B cell (primary cell): ENCODE results near the gene SLC16A7. TPM values are rescaled to one million over a fixed set of nuclear protein-coding genes. Genes with fewer than 3 reads are reported as not detected.
A peak's percentile ranks its signal among the peaks of the same experiment; 100 is the strongest.

Experiments used
- ATAC-seq: fragments of 200-7000 bp; cut with Tn5 transposase; one replicate; pipeline ENCODE4 v1.10.0; 2021; ENCODE audit warnings: low read depth, mild to moderate bottlenecking, moderate number of reproducible peaks, moderate library complexity
- CTCF ChIA-PET: fragments of 350-600 bp; sonication (Branson Sonifier 250); formaldehyde crosslinking; loops from one replicate; lab custom pipeline; 2021; ENCODE audit warnings: antibody characterized with exemption, inconsistent platforms; lab: Charles Lee
- POLR2A ChIA-PET: fragments of 350-600 bp; sonication (Branson Sonifier 250); formaldehyde crosslinking; loops from one replicate; lab custom pipeline; 2021; ENCODE audit warnings: antibody characterized with exemption; lab: Charles Lee
- DNase-seq: peaks from one replicate; pipeline ENCODE4 v3.0.0; 2013
- H2AFZ ChIP-seq: 2 replicates; pipeline ENCODE4 v1.6.1; 2012; ENCODE audit warnings: mild to moderate bottlenecking, low read depth, low read length; ENCODE audit not compliant: insufficient read depth, poor library complexity, severe bottlenecking
- H3K27ac ChIP-seq, 2 donors: 1 replicate in 1 of 2; 2 replicates in 1 of 2; pipeline ENCODE4 v1.5.1; 2012 to 2013; ENCODE audit warnings: low read length in 2 of 2, mild to moderate bottlenecking in 2 of 2, moderate library complexity in 1 of 2
- H3K27me3 ChIP-seq, 4 experiments: fragments of 200-600 bp in 1 of 4; sonication (generic) in 1 of 4; replicated peaks in 1 of 4; 1 replicate in 2 of 4; 2 replicates in 2 of 4; pipeline versions ENCODE4 v1.6.1 to v1.7.0; 2013 to 2016; ENCODE audit warnings: low read length in 3 of 4, mild to moderate bottlenecking in 2 of 4, mixed read lengths in 1 of 4, moderate library complexity in 1 of 4; ENCODE audit not compliant: insufficient read depth in 4 of 4, control insufficient read depth in 3 of 4; ENCODE audit errors: control extremely low read depth in 1 of 4
- H3K36me3 ChIP-seq, 2 experiments: replicated peaks in 1 of 2; 1 replicate in 1 of 2; 2 replicates in 1 of 2; pipeline versions ENCODE4 v1.6.1 to v1.7.1; 2013; ENCODE audit warnings: low read length in 1 of 2; ENCODE audit not compliant: insufficient read depth in 2 of 2, control insufficient read depth in 1 of 2; ENCODE audit errors: control extremely low read depth in 1 of 2, extremely low read depth in 1 of 2
- H3K4me1 ChIP-seq, 2 donors: fragments of 200-600 bp in 1 of 2; sonication (generic) in 1 of 2; 1 replicate in 1 of 2; 2 replicates in 1 of 2; pipeline versions ENCODE4 v1.5.1 to v1.6.1; 2013 to 2017; ENCODE audit warnings: low read length in 2 of 2; ENCODE audit not compliant: control insufficient read depth in 2 of 2, insufficient read depth in 2 of 2
- H3K4me2 ChIP-seq: replicated peaks from 2 replicates; pipeline ENCODE3; 2012; ENCODE audit warnings: mild to moderate bottlenecking, low read depth, low read length; ENCODE audit not compliant: poor library complexity, severe bottlenecking
- H3K4me3 ChIP-seq, 5 experiments: fragments of 200-600 bp in 1 of 5; sonication (generic) in 1 of 5; 1 replicate in 3 of 5; 2 replicates in 2 of 5; pipeline versions ENCODE4 v1.5.1 to v1.7.0; 2011 to 2016; ENCODE audit warnings: low read length in 4 of 5, mild to moderate bottlenecking in 4 of 5, low read depth in 2 of 5, control low read depth in 1 of 5, moderate library complexity in 1 of 5; ENCODE audit not compliant: insufficient read depth in 1 of 5; ENCODE audit errors: control extremely low read depth in 1 of 5, extremely low read depth in 1 of 5
- H3K79me2 ChIP-seq: fragments of 200-600 bp; sonication (generic); one replicate; pipeline ENCODE4 v1.6.0; 2016; ENCODE audit warnings: low read length; ENCODE audit not compliant: control insufficient read depth, insufficient read depth
- H3K9ac ChIP-seq: fragments of 200-600 bp; sonication (generic); 2 replicates; pipeline ENCODE4 v1.6.1; 2017; ENCODE audit warnings: mild to moderate bottlenecking, low read length, moderate library complexity
- H3K9me3 ChIP-seq, 3 donors: one replicate each; pipeline versions ENCODE4 v1.6.1 to v1.7.1; 2013; ENCODE audit warnings: low read length in 2 of 3; ENCODE audit not compliant: control insufficient read depth in 2 of 3, insufficient read depth in 1 of 3; ENCODE audit errors: control extremely low read depth in 1 of 3
- H4K20me1 ChIP-seq: 2 replicates; pipeline ENCODE4 v1.6.0; 2012; ENCODE audit warnings: mild to moderate bottlenecking, low read length; ENCODE audit not compliant: insufficient read depth, control insufficient read depth, poor library complexity, severe bottlenecking
- H3K27ac Mint-ChIP-seq: one replicate; pipeline ENCODE4 v1.8.0; 2021; ENCODE audit warnings: mixed read lengths
- H3K27me3 Mint-ChIP-seq: one replicate; pipeline ENCODE4 v1.8.0; 2021; ENCODE audit warnings: mixed read lengths
- H3K4me1 Mint-ChIP-seq: one replicate; pipeline ENCODE4 v1.8.0; 2021; ENCODE audit warnings: mixed read lengths
- H3K4me3 Mint-ChIP-seq: one replicate; pipeline ENCODE4 v1.8.0; 2021; ENCODE audit warnings: mixed read lengths
- H3K9me3 Mint-ChIP-seq: one replicate; pipeline ENCODE4 v1.8.0; 2022; ENCODE audit warnings: mixed read lengths; ENCODE audit not compliant: insufficient read depth
- CTCF ChIP-seq: fragments of 200-600 bp; IDR thresholded peaks from one replicate; pipeline ENCODE4 v1.8.0; 2022; ENCODE audit warnings: antibody characterized with exemption, mild to moderate bottlenecking
- EZH2 ChIP-seq: IDR thresholded peaks from 2 replicates; pipeline ENCODE4 v1.6.1; 2012; ENCODE audit warnings: borderline replicate concordance, low read depth, mild to moderate bottlenecking, moderate library complexity, low read length; ENCODE audit not compliant: insufficient read depth, poor library complexity, severe bottlenecking
- WGBS: methylation state at CpG from one replicate; pipeline ENCODE4 v1.1.5; 2013; ENCODE audit warnings: missing lambda C conversion rate; ENCODE audit not compliant: insufficient coverage; 5-methylcytosine and 5-hydroxymethylcytosine counted together
- intact Hi-C: fragments of 100-400 bp; cut with micrococcal nuclease; formaldehyde crosslinking; loops from one replicate; pipeline ENCODE4 v1.10.0; 2022
- polyA plus RNA-seq: library from polyadenylated mRNA; depleted of rRNA; stranded (reverse); fragments of >200 nt; gene quantifications from 2 replicates; pipeline ENCODE4 v1.2.3, GENCODE V29; 2012
- small RNA-seq: library from RNA; depleted of rRNA; stranded (forward); fragments of <200 nt; gene quantifications from one replicate; pipeline ENCODE3, GENCODE V24; 2012; ENCODE audit warnings: low replicate concordance, low read depth; ENCODE audit not compliant: insufficient read length
- total RNA-seq, 2 donors: library from RNA; stranded (reverse); fragments of 120-200 nt in 1 of 2; gene quantifications; 1 replicate in 1 of 2; 2 replicates in 1 of 2; pipeline versions ENCODE4 v1.2.3 to v1.2.4, GENCODE V29; 2013 to 2022

SLC16A7 gene
- total and polyA plus RNA-seq, 2 donors (not counting 1 experiment from before 2014, with no cell fraction given), result 11.6 to 32.7 TPM

GRCh38 chr12:59833408-59833807 lies 237.6 kb downstream of the SLC16A7 start:
- CTCF ChIA-PET, result interaction anchor here (1.6 kb wide), 1 partner anchor 430 kb away, joined by 5 read pairs; no protein-coding TSS in a partner anchor

GRCh38 chr12:59834659-59835474 lies 239.0 kb downstream of the SLC16A7 start:
- Histone ChIP-seq H3K4me2 (no peak overlapping the region), H2AFZ (no peak overlapping the region), H4K20me1 (no peaks in the 10 kb centered on the region), H3K27me3 (no peaks in the 10 kb centered on the region), H3K36me3 (no peaks in the 10 kb centered on the region), H3K4me1 (no peaks in the 10 kb centered on the region), H3K79me2 (no peaks in the 10 kb centered on the region), H3K27ac (no peak overlapping the region), H3K9me3 (no peaks in the 10 kb centered on the region), H3K4me3 (no peak overlapping the region), H3K9ac (no peak overlapping the region)
- ATAC-seq (no peak), DNase-seq (peak; percentile 28)
- WGBS, result no CpG with 5 or more reads among the region's 2 CpGs
- H3K4me1 Mint-ChIP-seq, result no peaks in the 10 kb centered on the region
- ChIA-PET CTCF (interaction anchor here (0.6 to 2.3 kb wide), 11 partner anchors 9 to 435 kb away, joined by 3 to 15 read pairs (median 5); no protein-coding TSS in a partner anchor), POLR2A (no interaction called here)
- no peak overlapping the region for H3K4me3 Mint-ChIP-seq
- H3K9me3 Mint-ChIP-seq, result no peaks in the 10 kb centered on the region
- intact Hi-C loops, result loop anchor here (1.0 kb wide), 1 partner anchor 432 kb away; no protein-coding TSS in a partner anchor
- no peak overlapping the region for H3K27ac Mint-ChIP-seq
- no peak for TF ChIP-seq EZH2
- peak; percentile 72 for TF ChIP-seq CTCF
- H3K27me3 Mint-ChIP-seq, result peaks cover 3% of the 10 kb centered on the region

More at GRCh38 chr12:59833408-59833807, 237.6 kb downstream of the SLC16A7 start:
- Histone ChIP-seq H3K9ac (no peak overlapping the region), H2AFZ (no peak overlapping the region), H3K9me3 (no peaks in the 10 kb centered on the region), H4K20me1 (no peaks in the 10 kb centered on the region), H3K4me2 (no peak overlapping the region), H3K79me2 (no peaks in the 10 kb centered on the region), H3K36me3 (no peaks in the 10 kb centered on the region), H3K4me1 (no peaks in the 10 kb centered on the region), H3K27me3 (no peaks in the 10 kb centered on the region), H3K27ac (no peak overlapping the region), H3K4me3 (no peak overlapping the region)
- intact Hi-C loops, result no loop called here
- ATAC-seq (no peak), DNase-seq (no peak)
- H3K4me1 Mint-ChIP-seq, result no peaks in the 10 kb centered on the region
- H3K9me3 Mint-ChIP-seq, result no peaks in the 10 kb centered on the region
- H3K27me3 Mint-ChIP-seq, result no peaks in the 10 kb centered on the region
- WGBS, result 87% methylated on average over 2 of the region's 3 CpGs
- no peak for TF ChIP-seq EZH2
- H3K27ac Mint-ChIP-seq, result no peak overlapping the region
- POLR2A ChIA-PET, result no interaction called here
- H3K4me3 Mint-ChIP-seq, result no peak overlapping the region

Small RNA genes lying within 50 kb of the gene (small RNA-seq; reads per million reads assigned to genes)
- gene AC079905.2, result not detected
- not detected for gene RNU4-20P
